Right ventricle myocardium inferior (tissue), 1 donor: ENCODE measurements around the gene MYOM3. TPM values are rescaled to one million over a fixed set of nuclear protein-coding genes. Genes with fewer than 3 reads are reported as not detected.
"Not testable (repeated sequence)": the region's sequence is repeated elsewhere in the genome, so short reads cannot be mapped to it uniquely, and the experiment has no call there.

Experiments used
- ATAC-seq: fragments of 200-7000 bp; cut with Tn5 transposase; one replicate; pipeline ENCODE4 v1.9.1; 2020; ENCODE audit warnings: mild to moderate bottlenecking, moderate library complexity
- DNase-seq: peaks from one replicate; pipeline ENCODE4 v3.0.0; 2021; ENCODE audit errors: missing footprints
- intact Hi-C: fragments of 100-400 bp; cut with DNase I; formaldehyde crosslinking; loops from one replicate; pipeline ENCODE4 v1.11.0; 2022
- total RNA-seq: library from RNA; stranded (reverse); fragmentation: NEBNext Ultra II Directional; extraction: Animal tissue kit (Norgen Biotek cat#: 25700); gene quantifications from one replicate; pipeline ENCODE4 v1.2.1, GENCODE V29; 2021
- donor health status: DM: no; HTN: yes; CAD: no; lungs with severe emphysema.

MYOM3 gene
- total RNA-seq, 1 donor from 2014 or later: 403 TPM

DNA sequence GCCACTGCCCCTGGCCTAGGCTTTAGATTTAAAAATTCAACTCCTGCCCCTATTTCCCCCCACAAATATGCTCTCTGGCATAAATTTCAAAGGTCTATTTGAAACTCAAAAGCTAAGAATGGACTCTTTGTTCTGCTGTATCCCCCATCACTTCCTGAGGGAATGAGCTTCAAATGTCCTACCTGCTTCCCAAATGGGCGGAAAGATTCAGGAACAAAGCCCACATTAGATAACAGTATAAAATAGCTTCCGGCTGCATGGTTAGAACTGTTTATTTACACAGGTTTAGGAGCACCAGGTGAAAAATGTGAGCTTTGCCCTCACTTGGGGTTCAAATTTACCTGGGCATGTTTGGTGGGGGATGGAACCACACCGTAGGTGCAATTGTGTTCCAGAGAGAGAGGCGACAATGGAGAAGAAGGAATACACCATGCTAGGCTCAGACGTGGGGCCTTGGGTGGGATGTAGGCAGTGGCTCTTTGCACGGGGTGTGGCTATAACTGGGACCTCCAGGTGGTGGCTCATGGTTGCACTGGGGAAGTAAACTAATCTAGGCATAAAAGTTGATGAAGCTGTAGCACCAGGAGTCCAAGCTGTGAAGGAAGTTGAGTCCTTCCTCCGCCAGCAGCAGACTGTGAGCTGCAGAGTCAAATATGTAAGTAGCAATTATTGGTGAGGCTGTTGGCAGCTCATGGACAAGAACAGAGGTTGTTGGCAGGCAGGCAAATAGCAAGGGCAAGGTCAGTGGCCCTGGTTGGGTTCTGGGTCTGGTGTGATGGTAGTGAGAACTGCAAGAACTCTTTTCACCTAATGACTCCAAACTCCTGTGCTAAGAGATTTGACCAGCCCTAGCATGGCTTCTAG lies 90.3 kb downstream of the MYOM3 start:
- ATAC-seq (peak; percentile 20), DNase-seq (no peak)
- intact Hi-C loops: loop anchor here (2.0 kb wide), 1 partner anchor 63 kb away; the partner anchor contains the start of gene PNRC2

DNA sequence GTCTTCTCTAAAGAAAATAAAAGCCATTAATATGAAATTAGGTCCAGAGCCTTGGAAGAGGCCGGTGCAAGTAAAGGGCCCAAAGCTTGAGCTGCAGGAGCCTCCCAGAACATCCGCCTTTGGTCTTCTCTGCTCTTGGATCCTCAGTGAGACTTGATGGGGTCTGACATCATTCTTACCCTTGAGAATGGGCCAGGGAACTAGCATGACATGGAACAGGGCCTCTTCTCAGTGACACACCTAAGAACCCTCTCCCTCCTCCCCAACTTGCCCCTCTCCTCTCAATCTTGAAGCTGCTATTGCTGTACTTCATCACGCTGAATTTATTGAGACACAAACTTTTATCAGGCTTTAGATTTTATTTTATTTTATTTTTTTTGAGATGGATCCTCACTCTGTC lies 91.5 kb downstream of the MYOM3 start:
- intact Hi-C loops: no loop called here
- DNase-seq (no peak), ATAC-seq (no peak)

DNA sequence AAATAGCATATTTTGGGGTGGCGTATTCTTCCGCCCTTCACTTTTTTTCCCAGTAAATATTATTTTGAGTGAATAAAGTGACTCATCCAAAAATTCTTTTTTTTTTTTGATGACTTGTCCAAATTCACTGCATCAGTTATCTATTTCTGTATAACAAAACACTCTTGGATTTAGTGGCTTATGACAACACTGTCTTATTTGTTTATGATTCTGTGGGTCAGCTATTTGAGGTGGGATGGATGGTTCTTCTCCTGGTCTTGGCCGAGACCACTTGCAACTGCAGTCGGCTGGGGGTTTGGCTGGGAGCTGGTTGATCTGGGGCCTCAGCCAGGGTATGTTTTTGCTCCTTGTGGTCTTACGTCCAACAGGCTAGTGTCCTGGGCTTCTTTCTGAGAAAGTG lies 91.9 kb downstream of the MYOM3 start:
- ATAC-seq (no peak), DNase-seq (no peak)
- intact Hi-C loops: no loop called here

- DNase-seq (peak; percentile 95), ATAC-seq (peak; percentile 94)
- intact Hi-C loops: loop anchor here (2.0 kb wide), 1 partner anchor 38 kb away; the partner anchor contains the start of gene SRSF10
Observed at GRCh38 chr1:24018611-24019580, 93.0 kb downstream of the MYOM3 start.

DNA sequence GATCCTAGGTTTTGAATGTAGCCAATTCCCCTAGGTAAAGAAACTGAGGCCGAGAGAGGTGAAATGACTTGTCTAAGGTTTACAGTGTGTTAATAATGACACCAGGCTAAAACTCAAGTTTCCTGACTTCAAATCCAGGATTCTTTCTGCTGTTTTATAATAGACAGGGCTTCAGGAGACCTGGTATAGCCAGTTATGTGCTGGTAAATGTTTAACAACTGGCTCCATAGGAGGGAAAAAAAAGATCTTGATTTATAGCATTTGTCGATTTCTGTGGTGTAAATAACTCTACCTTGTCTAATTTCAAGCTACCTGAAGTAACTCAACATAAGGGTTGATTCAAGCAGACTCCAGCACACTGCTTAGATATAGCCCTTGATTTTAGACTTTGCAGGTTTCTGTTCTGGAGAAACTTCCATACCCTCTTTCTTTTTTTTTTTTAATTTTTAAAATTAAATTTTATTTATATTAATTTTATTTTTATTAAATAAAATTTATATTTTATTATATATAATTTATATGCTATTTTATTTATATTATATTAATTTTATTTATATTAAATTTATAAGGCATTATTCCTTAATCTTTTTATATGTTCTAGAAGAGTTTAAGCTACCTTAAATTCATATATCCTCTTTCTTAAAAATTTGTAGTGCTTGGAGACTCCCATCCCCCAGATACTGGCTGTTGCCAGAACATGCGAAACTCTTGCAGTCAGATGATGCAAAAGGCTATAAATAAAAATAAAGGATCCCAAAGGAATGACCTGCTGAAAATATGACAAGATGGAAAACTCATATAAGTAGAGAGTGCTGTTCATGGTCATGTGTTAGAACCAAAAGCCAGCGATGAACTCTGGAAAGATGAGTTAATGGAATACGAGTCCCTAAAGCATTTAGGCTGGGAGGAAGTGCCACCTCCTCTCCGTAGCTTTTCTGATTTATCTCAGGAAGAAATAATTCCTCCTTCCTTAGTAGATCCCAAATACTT lies 96.4 kb downstream of the MYOM3 start:
- intact Hi-C loops: no loop called here
- ATAC-seq: peak; percentile 43
- DNase-seq: no peak

GRCh38 chr1:24012878-24013277 lies 99.1 kb downstream of the MYOM3 start:
- ATAC-seq, intact Hi-C loops, DNase-seq: not testable (repeated sequence)

- no peak for DNase-seq
- intact Hi-C loops: no loop called here
- ATAC-seq: no peak
Observed at GRCh38 chr1:24010650-24011049, 101.3 kb downstream of the MYOM3 start.

DNA sequence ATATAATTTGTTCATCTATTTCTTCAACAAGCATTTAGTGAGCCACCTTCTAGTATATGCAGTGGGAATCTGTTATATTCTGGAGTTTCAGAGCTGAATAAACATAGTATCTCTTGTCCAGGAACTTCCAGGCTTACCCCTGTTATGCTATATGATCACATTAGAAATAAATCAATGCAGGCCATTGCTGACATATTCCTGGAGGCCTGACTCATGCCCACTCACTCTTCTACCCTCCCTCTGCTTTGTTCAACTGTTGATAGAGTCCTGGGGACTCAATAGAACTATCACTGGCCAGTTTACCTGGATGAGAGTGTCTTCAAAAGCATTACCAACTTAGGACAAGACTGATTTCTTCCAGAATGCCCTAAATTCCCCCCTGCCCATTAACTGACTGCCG lies 102.5 kb downstream of the MYOM3 start:
- intact Hi-C loops: no loop called here
- ATAC-seq: no peak
- DNase-seq: no peak

DNA sequence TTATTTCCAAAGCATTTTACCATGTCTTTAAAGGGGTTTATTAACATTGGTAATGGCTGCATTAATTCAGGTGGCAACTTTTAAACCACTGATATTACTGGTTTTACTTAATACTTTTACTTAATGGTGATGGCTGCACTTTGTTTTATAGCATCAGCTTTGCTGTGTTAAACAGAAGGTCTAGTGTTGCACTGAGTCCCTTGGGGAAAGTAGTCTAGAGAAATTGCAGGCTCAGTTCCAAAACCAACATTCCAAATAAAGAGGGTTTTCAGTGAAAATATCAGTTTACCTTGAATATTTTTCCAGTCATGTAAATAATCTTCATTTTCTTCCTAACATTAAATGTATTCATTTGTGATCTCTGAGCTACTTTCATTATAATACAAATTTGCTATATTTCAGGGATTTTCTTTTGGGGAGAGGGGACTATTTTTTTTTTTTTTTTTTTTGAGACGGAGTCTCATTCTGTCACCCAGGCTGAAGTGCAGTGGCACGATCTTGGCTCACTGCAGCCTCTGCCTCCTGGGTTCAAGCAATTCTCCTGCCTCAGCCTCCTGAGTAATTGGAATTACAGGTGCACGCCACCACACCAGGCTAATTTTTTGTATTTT lies 103.3 kb downstream of the MYOM3 start:
- DNase-seq, ATAC-seq, intact Hi-C loops: not testable (repeated sequence)

DNA sequence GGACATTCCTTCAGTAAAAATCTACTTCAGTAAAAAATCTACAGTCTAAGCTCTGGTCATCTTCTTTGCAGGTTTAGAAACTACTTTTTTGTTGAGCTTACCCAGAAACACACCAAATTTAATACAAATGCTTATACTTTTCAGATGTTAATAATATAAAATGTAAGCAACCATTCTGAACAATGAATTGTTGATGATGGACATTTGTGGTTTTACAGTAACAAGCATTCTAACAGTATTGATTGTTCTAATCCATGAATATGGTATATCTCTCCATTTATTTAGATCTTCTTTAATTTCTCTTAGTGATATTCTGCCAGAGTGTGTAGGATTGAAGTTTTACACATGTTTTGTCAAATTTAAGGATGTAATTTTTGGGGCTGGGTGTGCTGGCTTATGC lies 104.9 kb downstream of the MYOM3 start:
- intact Hi-C loops: no loop called here
- DNase-seq (no peak), ATAC-seq (no peak)

Other genes with a start within 250 kb of the MYOM3 start
- gene FUCA1, start 243.8 kb downstream of the MYOM3 start, total RNA-seq: 12.2 TPM
- not detected for gene CNR2, start 198.8 kb downstream of the MYOM3 start, total RNA-seq
- gene PNRC2, start 152.3 kb downstream of the MYOM3 start, total RNA-seq: 85.8 TPM
- 51.9 TPM for gene SRSF10, start 131.8 kb downstream of the MYOM3 start, total RNA-seq
- gene IL22RA1, start 31.0 kb upstream of the MYOM3 start, total RNA-seq: 0.24 TPM
- 2.8 TPM for gene IFNLR1, start 75.2 kb upstream of the MYOM3 start, total RNA-seq
- gene GRHL3, start 207.2 kb upstream of the MYOM3 start, total RNA-seq: not detected